ENCODE data around the gene TNPO2. TPM values are rescaled to one million over a fixed set of nuclear protein-coding genes. Genes with fewer than 3 reads are reported as not detected.

TNPO2 gene
- total and polyA plus RNA-seq, 2 of the 13 experiments (the other 11 are each of a cell fraction or from before 2014, with no cell fraction given), result 31.7 to 61.0 TPM

DNA sequence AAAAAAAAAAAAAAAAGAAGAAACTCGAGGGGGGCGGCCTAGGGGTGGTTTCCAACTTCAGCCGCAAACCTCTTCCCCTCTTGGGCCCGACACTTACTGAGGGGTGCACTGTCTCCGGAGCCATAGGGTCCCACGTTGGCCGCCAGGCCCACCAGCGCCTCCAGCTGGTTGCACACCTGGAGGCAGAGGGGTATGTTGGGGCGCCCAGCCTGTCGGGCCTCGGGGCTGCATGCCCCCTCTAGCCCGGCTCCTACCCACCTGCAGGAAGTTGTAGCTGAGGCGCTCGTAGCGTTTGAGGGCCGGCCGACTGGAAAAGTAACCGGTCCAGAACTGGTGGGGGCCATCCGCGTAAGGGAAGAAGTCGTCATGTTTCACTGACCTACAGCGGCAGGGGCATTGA, 65.8 kb downstream of the TNPO2 start:
- CTCF ChIA-PET (ENCODE audit: low intra/inter-chr PET ratio, low total read pairs), result no interaction called here

GRCh38 chr19:12656899-12657571, 66.7 kb downstream of the TNPO2 start:
- in situ Hi-C loops (cut with HindIII; ENCODE audit: extremely low pct_ligation_motif_present, low pct_unique_long_range_greater_than_20kb), result no loop called here
- no peaks in the 10 kb centered on the region for H3K9me3 ChIP-seq (ENCODE audit: low read length)

More for the DNA sequence above, 65.8 kb downstream of the TNPO2 start:
- no peak for DNase-seq (ENCODE audit: low spot score)
- Histone ChIP-seq H2AFZ (ENCODE audit: low read length) (no peak overlapping the region), H3K9me3 (ENCODE audit: low read length) (no peaks in the 10 kb centered on the region), H3K4me3 (replicated peaks in 1 of 3; ENCODE audit: insufficient read depth in 1 of 3, low read depth in 2 of 3, low read length in 3 of 3) (no peak overlapping the region), H3K9ac (ENCODE audit: insufficient read depth, low read depth, low read length) (no peak overlapping the region), H3K27ac (ENCODE audit: extremely low read length, insufficient read depth, low read length) (no peak overlapping the region), H4K20me1 (ENCODE audit: insufficient read depth, low read length) (no peaks in the 10 kb centered on the region), H3K79me2 (ENCODE audit: insufficient read depth, low read length) (no peaks in the 10 kb centered on the region), H3K4me2 (ENCODE audit: low read depth, low read length) (no peak overlapping the region), H3K27me3 (ENCODE audit: control insufficient read depth in 1 of 2, insufficient read depth in 2 of 2, low read length in 2 of 2) (no peaks in the 10 kb centered on the region), H3K4me1 (ENCODE audit: insufficient read depth, low read length) (no peaks in the 10 kb centered on the region), H3K36me3 (replicated peaks in 1 of 2; ENCODE audit: control insufficient read depth in 1 of 2, insufficient read depth in 2 of 2, low read length in 2 of 2) (peaks cover 0 to 18% of the 10 kb centered on the region in 2 experiments; a peak in 4 of 5 replicates)
- intact Hi-C loops (cut with micrococcal nuclease; ENCODE audit: unreplicated experiment) (no loop called here), in situ Hi-C loops (cut with HindIII; ENCODE audit: extremely low pct_ligation_motif_present, low pct_unique_long_range_greater_than_20kb) (no loop called here)
- TF ChIP-seq ZFP36L2 (CRISPR knock-in tag; IDR thresholded peaks at IDR 0.05), result no peak
- TF ChIP-seq ZBTB33 (CRISPR knock-in tag; IDR thresholded peaks at IDR 0.05), result 0 out of 2 replicates have a peak, but pooled peaks have one; percentile 10
- BruUV-seq (replicated peaks), result no TSS peak
- POLR2A ChIA-PET, result no interaction called here
- no peak for FAIRE-seq
- 97% methylated on average over 21 of the region's 22 CpGs for WGBS (ENCODE audit: low lambda C conversion rate)
- no peak for ATAC-seq

More at GRCh38 chr19:12656899-12657571, 66.7 kb downstream of the TNPO2 start:
- Histone ChIP-seq H3K36me3 (replicated peaks in 1 of 2; ENCODE audit: control insufficient read depth in 1 of 2, insufficient read depth in 2 of 2, low read length in 2 of 2) (peaks cover 0 to 18% of the 10 kb centered on the region in 2 experiments; a peak in 4 of 5 replicates), H3K9ac (ENCODE audit: insufficient read depth, low read depth, low read length) (no peak overlapping the region), H2AFZ (ENCODE audit: low read length) (no peak overlapping the region), H3K4me2 (ENCODE audit: low read depth, low read length) (no peak overlapping the region), H3K79me2 (ENCODE audit: insufficient read depth, low read length) (no peaks in the 10 kb centered on the region), H3K27ac (ENCODE audit: extremely low read length, insufficient read depth, low read length) (no peak overlapping the region), H3K4me1 (ENCODE audit: insufficient read depth, low read length) (no peaks in the 10 kb centered on the region), H4K20me1 (ENCODE audit: insufficient read depth, low read length) (no peaks in the 10 kb centered on the region), H3K4me3 (replicated peaks in 1 of 3; ENCODE audit: insufficient read depth in 1 of 3, low read depth in 2 of 3, low read length in 3 of 3) (no peak overlapping the region), H3K27me3 (ENCODE audit: control insufficient read depth in 1 of 2, insufficient read depth in 2 of 2, low read length in 2 of 2) (no peaks in the 10 kb centered on the region)
- intact Hi-C loops (cut with micrococcal nuclease; ENCODE audit: unreplicated experiment), result no loop called here
- BruUV-seq (replicated peaks), result no TSS peak
- no peak for DNase-seq (ENCODE audit: low spot score)
- no peak for FAIRE-seq
- 97% methylated on average over 50 of the region's 50 CpGs for WGBS (ENCODE audit: low lambda C conversion rate)
- CTCF ChIA-PET (ENCODE audit: low intra/inter-chr PET ratio, low total read pairs), result no interaction called here
- no peak for ATAC-seq
- TF ChIP-seq CEBPG (CRISPR knock-in tag; IDR thresholded peaks at IDR 0.05) (no peak), ZNF660 (CRISPR knock-in tag; IDR thresholded peaks at IDR 0.05; ENCODE audit: borderline replicate concordance, low read depth) (no peak), TSC22D2 (CRISPR knock-in tag; IDR thresholded peaks at IDR 0.05; ENCODE audit: borderline replicate concordance) (no peak), ZNF616 (CRISPR knock-in tag; IDR thresholded peaks at IDR 0.05; ENCODE audit: low read depth) (no peak), ZNF317 (CRISPR knock-in tag; IDR thresholded peaks at IDR 0.05) (no peak), NR2F1 (CRISPR knock-in tag; IDR thresholded peaks at IDR 0.05) (no peak)
- POLR2A ChIA-PET, result no interaction called here
